Activated T-helper 1 cell treated with anti-CD3 and anti-CD28 coated beads, Interleukin-12 subunit alpha, Interleukin-12 subunit beta, Interleukin-2, Interleukin-4 antibody, amounts not matched to agents 30 ng/mL and 10 ng/mL and 1 ng/mL, durations not matched to agents 14 hours and 24 hours and 36 hours (primary cell): ENCODE measurements around the gene CXCL5. TPM values are rescaled to one million over a fixed set of nuclear protein-coding genes. Genes with fewer than 3 reads are reported as not detected.
A peak's percentile ranks its signal among the peaks of the same experiment; 100 is the strongest.

ENCODE experiments used
- DNase-seq: peaks from one replicate; pipeline ENCODE4 v3.0.0; 2021; ENCODE audit warnings: low spot score
- H3K27ac Mint-ChIP-seq: one replicate; pipeline ENCODE4 v1.8.0; 2021; ENCODE audit warnings: mild to moderate bottlenecking, mixed read lengths
- H3K27me3 Mint-ChIP-seq: one replicate; pipeline ENCODE4 v1.8.0; 2022; ENCODE audit warnings: mild to moderate bottlenecking, moderate library complexity, mixed read lengths; ENCODE audit not compliant: insufficient read depth
- H3K36me3 Mint-ChIP-seq: one replicate; pipeline ENCODE4 v1.8.0; 2021; ENCODE audit warnings: low read depth, mixed read lengths
- H3K4me1 Mint-ChIP-seq: one replicate; pipeline ENCODE4 v1.8.0; 2021; ENCODE audit warnings: low read depth, mixed read lengths
- H3K4me3 Mint-ChIP-seq: one replicate; pipeline ENCODE4 v1.8.0; 2021; ENCODE audit warnings: mild to moderate bottlenecking, moderate library complexity, mixed read lengths
- H3K9me3 Mint-ChIP-seq: one replicate; pipeline ENCODE4 v1.8.0; 2021; ENCODE audit warnings: mixed read lengths
- intact Hi-C: fragments of 100-400 bp; cut with micrococcal nuclease; formaldehyde crosslinking; loops from one replicate; pipeline ENCODE4 v1.15.1; 2024
- total RNA-seq: library from RNA; stranded (reverse); gene quantifications from 2 replicates; pipeline ENCODE4 v1.2.3, GENCODE V29; 2022

Gene CXCL5
- total RNA-seq, 1 donor from 2014 or later, result not detected

- no peaks in the 10 kb centered on the region for H3K4me1 Mint-ChIP-seq
- DNase-seq, result no peak
- H3K36me3 Mint-ChIP-seq, result no peaks in the 10 kb centered on the region
- H3K4me3 Mint-ChIP-seq, result no peak overlapping the region
- H3K27ac Mint-ChIP-seq, result no peak overlapping the region
- intact Hi-C loops, result no loop called here
- peaks cover 3% of the 10 kb centered on the region for H3K9me3 Mint-ChIP-seq
- peaks cover 12% of the 10 kb centered on the region for H3K27me3 Mint-ChIP-seq
Measured at GRCh38 chr4:74032064-74032463, 33.6 kb upstream of the CXCL5 start.

DNA sequence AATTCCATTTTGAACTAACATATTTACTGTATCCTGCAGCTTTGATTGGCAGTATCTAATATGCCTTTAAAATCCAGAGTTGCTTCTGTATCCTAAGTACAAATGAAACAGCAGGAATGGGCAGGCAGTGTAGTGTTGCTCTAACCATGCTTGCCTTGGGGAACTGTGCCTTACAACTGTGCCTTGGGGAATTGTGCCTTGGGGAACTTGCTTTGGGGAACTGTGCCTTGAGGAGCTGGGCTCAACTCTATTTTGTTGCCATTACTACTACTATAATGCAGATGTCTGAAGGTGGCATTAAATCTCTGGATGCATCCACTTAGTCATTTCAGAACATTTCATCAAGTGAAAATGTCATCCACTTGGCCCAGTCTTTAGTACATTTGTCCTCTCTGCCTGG is 33.1 kb upstream of the CXCL5 start:
- H3K36me3 Mint-ChIP-seq, result no peaks in the 10 kb centered on the region
- no peak for DNase-seq
- peaks cover 3% of the 10 kb centered on the region for H3K9me3 Mint-ChIP-seq
- intact Hi-C loops, result no loop called here
- no peak overlapping the region for H3K4me3 Mint-ChIP-seq
- peaks cover 11% of the 10 kb centered on the region for H3K27me3 Mint-ChIP-seq
- no peak overlapping the region for H3K27ac Mint-ChIP-seq
- no peaks in the 10 kb centered on the region for H3K4me1 Mint-ChIP-seq

- Mint-ChIP-seq H3K27me3 (peaks cover 3% of the 10 kb centered on the region), H3K4me1 (no peaks in the 10 kb centered on the region), H3K4me3 (no peak overlapping the region), H3K27ac (no peak overlapping the region), H3K9me3 (peaks cover 3% of the 10 kb centered on the region), H3K36me3 (no peaks in the 10 kb centered on the region)
- intact Hi-C loops, result no loop called here
- no peak for DNase-seq
Measured at GRCh38 chr4:74030285-74030684, 31.8 kb upstream of the CXCL5 start.

DNA sequence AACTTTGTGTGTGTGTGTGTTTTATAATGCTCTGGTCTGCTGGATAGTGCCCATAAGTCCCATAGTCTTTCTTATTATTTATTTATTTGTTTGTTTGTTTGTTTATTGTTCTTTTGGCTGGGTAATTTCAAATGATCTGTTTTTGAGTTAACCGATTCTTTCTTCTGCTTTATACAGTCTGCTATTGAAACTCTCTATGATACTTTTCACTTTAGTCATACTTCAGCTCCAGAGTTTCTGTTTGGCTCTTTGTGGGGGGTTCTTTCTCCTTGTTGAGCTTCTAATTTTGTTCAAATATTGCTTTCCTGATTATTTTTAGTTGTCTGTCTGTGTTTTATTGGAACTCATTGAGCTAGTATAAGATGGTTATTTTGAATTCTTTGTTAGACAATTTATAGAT is 30.0 kb upstream of the CXCL5 start:
- no peak for DNase-seq
- intact Hi-C loops, result no loop called here
- H3K27me3 Mint-ChIP-seq, result no peaks in the 10 kb centered on the region
- no peaks in the 10 kb centered on the region for H3K4me1 Mint-ChIP-seq
- no peak overlapping the region for H3K4me3 Mint-ChIP-seq
- peaks cover 3% of the 10 kb centered on the region for H3K9me3 Mint-ChIP-seq
- H3K27ac Mint-ChIP-seq, result no peak overlapping the region
- no peaks in the 10 kb centered on the region for H3K36me3 Mint-ChIP-seq

DNA sequence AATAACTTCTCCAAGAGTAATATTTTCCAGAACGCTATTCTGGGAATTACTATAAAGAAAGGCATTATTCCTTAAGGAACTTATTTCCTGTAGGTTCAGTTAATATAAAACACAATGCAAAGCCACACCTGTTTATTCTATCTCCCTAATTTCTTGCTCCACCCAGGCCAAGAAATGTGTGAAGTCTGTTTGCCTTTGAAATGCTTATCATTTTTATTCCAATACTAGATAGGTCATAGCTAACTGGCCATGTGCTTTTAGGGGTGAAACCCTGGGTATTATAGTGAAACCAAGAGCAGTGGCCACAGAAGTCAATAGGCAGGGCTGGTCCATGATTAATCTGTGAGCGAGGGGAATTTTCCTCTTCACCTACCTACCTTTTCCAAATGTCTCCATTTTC is 25.2 kb upstream of the CXCL5 start:
- no peak overlapping the region for H3K4me3 Mint-ChIP-seq
- H3K9me3 Mint-ChIP-seq, result peaks cover 1% of the 10 kb centered on the region
- DNase-seq, result no peak
- H3K27ac Mint-ChIP-seq, result no peak overlapping the region
- H3K36me3 Mint-ChIP-seq, result no peaks in the 10 kb centered on the region
- H3K4me1 Mint-ChIP-seq, result no peaks in the 10 kb centered on the region
- peaks cover 2% of the 10 kb centered on the region for H3K27me3 Mint-ChIP-seq
- intact Hi-C loops, result no loop called here

- no peak overlapping the region for H3K4me3 Mint-ChIP-seq
- intact Hi-C loops, result no loop called here
- peaks cover 2% of the 10 kb centered on the region for H3K27me3 Mint-ChIP-seq
- peaks cover 8% of the 10 kb centered on the region for H3K4me1 Mint-ChIP-seq
- no peak for DNase-seq
- H3K36me3 Mint-ChIP-seq, result no peaks in the 10 kb centered on the region
- no peaks in the 10 kb centered on the region for H3K9me3 Mint-ChIP-seq
- no peak overlapping the region for H3K27ac Mint-ChIP-seq
Measured at GRCh38 chr4:74021601-74022000, 23.1 kb upstream of the CXCL5 start.

- no peaks in the 10 kb centered on the region for H3K36me3 Mint-ChIP-seq
- DNase-seq, result no peak
- peaks cover 20% of the 10 kb centered on the region for H3K4me1 Mint-ChIP-seq
- peaks cover 2% of the 10 kb centered on the region for H3K27me3 Mint-ChIP-seq
- intact Hi-C loops, result no loop called here
- no peak overlapping the region for H3K4me3 Mint-ChIP-seq
- no peak overlapping the region for H3K27ac Mint-ChIP-seq
- H3K9me3 Mint-ChIP-seq, result no peaks in the 10 kb centered on the region
Measured at GRCh38 chr4:74018771-74019170, 20.3 kb upstream of the CXCL5 start.

DNA sequence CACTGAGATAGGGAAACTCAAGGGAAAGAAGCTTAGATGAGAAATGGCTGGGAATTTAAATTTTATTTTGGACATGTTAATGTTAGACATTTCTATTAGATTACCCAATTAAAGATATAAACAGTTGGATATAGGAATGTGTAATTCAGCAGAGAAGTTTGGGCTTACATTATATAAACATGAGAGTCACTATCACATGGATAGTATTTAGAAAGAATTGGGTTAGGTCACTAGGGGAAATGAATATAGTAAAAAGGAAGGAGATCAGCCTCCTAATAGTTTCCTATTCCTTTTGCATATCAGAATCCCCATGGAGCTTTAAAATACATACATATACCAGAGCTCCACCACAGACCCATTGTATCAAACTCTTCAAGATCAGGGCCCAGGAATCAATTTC is 19.6 kb upstream of the CXCL5 start:
- no peak for DNase-seq
- Mint-ChIP-seq H3K36me3 (no peaks in the 10 kb centered on the region), H3K27me3 (peaks cover 2% of the 10 kb centered on the region), H3K27ac (no peak overlapping the region), H3K4me3 (no peak overlapping the region), H3K4me1 (peaks cover 20% of the 10 kb centered on the region), H3K9me3 (no peaks in the 10 kb centered on the region)
- intact Hi-C loops, result no loop called here

DNA sequence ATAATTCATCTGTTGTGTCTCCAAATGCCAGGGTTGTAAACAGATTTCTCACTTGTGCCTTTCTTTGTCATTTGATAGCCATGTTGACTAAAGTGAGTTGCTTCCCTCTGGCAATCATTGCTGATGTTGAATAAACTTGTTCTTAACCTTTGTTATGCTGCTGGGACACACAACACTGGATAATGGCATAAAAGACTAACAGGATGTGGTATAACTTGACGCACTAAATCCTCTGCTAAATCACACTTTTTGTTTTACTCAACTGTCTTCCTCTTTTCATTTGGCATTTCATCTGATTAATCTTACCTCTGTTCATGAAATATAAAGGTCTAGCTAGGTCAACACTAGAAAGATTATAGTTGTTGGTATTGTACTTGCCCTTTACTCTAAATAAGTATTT is 17.6 kb upstream of the CXCL5 start:
- intact Hi-C loops, result no loop called here
- Mint-ChIP-seq H3K27me3 (peaks cover 2% of the 10 kb centered on the region), H3K36me3 (no peaks in the 10 kb centered on the region), H3K4me1 (peaks cover 20% of the 10 kb centered on the region), H3K27ac (peak overlapping the region; percentile 19), H3K4me3 (no peak overlapping the region), H3K9me3 (no peaks in the 10 kb centered on the region)
- no peak for DNase-seq

DNA sequence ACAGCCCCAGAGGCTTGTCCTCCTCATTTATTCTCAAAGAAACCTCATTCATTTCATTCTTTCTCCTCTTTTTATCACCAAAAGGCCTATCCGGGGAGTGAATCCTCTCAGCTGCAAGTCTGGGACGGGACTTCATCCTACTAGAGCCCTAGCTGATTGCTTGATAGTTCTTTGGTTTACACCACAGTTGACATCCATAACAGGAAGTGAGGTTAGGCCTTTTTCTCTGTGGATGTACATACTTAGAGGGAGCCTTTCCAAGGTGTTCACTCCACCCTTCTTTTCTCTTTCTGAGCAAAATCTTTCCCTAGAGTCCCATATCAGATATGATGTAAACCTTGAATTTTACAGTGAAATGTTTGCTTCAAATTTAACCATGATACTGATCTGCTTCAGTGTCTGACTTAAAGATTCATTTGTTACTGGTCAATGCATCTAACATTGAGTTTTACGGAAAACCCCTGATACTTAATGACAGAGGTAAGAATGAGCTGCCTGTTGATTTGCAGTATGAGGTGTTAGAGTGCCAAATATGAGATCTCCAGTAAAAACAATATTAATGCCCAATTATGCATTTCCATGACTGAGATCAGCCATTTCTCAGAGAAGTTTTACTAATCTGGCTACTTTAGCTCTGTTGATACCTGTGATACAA is 16.8 kb upstream of the CXCL5 start:
- intact Hi-C loops, result no loop called here
- Mint-ChIP-seq H3K36me3 (no peaks in the 10 kb centered on the region), H3K4me3 (no peak overlapping the region), H3K27ac (peak overlapping the region; percentile 56), H3K9me3 (no peaks in the 10 kb centered on the region), H3K27me3 (no peaks in the 10 kb centered on the region), H3K4me1 (peaks cover 20% of the 10 kb centered on the region)
- no peak for DNase-seq

GRCh38 chr4:74014332-74014731 is 15.9 kb upstream of the CXCL5 start:
- intact Hi-C loops, result no loop called here
- H3K36me3 Mint-ChIP-seq, result no peaks in the 10 kb centered on the region
- no peaks in the 10 kb centered on the region for H3K27me3 Mint-ChIP-seq
- H3K4me3 Mint-ChIP-seq, result no peak overlapping the region
- H3K27ac Mint-ChIP-seq, result no peak overlapping the region
- DNase-seq, result no peak
- no peaks in the 10 kb centered on the region for H3K9me3 Mint-ChIP-seq
- H3K4me1 Mint-ChIP-seq, result peaks cover 20% of the 10 kb centered on the region

- intact Hi-C loops, result no loop called here
- peaks cover 20% of the 10 kb centered on the region for H3K4me1 Mint-ChIP-seq
- H3K36me3 Mint-ChIP-seq, result no peaks in the 10 kb centered on the region
- H3K4me3 Mint-ChIP-seq, result no peak overlapping the region
- DNase-seq, result no peak
- H3K9me3 Mint-ChIP-seq, result no peaks in the 10 kb centered on the region
- no peak overlapping the region for H3K27ac Mint-ChIP-seq
- H3K27me3 Mint-ChIP-seq, result no peaks in the 10 kb centered on the region
Measured at GRCh38 chr4:74013264-74013663, 14.8 kb upstream of the CXCL5 start.

DNA sequence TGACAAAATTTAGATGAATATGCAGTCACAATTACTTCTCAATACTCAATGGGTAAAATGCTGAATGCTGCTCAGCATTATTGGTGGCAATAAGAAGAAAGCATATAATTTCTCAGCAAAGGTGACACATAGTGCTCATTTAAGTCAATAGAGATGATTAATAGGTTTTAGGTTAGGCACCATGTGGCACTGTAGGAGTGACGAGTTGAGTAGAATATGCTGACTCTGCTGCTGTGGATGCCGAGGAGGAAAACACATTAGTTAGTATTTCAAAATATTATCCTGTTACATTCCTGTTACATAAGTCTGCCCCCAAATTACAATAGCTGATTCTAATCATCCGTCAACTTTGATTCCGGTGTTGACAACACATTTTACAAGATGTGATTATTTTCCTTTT is 13.7 kb upstream of the CXCL5 start:
- DNase-seq, result no peak
- Mint-ChIP-seq H3K9me3 (no peaks in the 10 kb centered on the region), H3K36me3 (no peaks in the 10 kb centered on the region), H3K27ac (no peak overlapping the region), H3K27me3 (no peaks in the 10 kb centered on the region), H3K4me1 (peaks cover 17% of the 10 kb centered on the region), H3K4me3 (no peak overlapping the region)
- intact Hi-C loops, result no loop called here

- Mint-ChIP-seq H3K4me3 (no peak overlapping the region), H3K36me3 (no peaks in the 10 kb centered on the region), H3K9me3 (no peaks in the 10 kb centered on the region), H3K27me3 (no peaks in the 10 kb centered on the region), H3K4me1 (no peaks in the 10 kb centered on the region), H3K27ac (no peak overlapping the region)
- intact Hi-C loops, result no loop called here
- DNase-seq, result no peak
Measured at GRCh38 chr4:74009307-74009706, 10.8 kb upstream of the CXCL5 start.
